Fibroblast of the conjunctiva (primary cell): Measurements from ENCODE around the gene SYT8.

Experiments
- DNase-seq: peaks from one replicate; pipeline ENCODE4 v3.0.0-alpha.2; 2010; ENCODE audit warnings: low read depth

SYT8 gene

DNA sequence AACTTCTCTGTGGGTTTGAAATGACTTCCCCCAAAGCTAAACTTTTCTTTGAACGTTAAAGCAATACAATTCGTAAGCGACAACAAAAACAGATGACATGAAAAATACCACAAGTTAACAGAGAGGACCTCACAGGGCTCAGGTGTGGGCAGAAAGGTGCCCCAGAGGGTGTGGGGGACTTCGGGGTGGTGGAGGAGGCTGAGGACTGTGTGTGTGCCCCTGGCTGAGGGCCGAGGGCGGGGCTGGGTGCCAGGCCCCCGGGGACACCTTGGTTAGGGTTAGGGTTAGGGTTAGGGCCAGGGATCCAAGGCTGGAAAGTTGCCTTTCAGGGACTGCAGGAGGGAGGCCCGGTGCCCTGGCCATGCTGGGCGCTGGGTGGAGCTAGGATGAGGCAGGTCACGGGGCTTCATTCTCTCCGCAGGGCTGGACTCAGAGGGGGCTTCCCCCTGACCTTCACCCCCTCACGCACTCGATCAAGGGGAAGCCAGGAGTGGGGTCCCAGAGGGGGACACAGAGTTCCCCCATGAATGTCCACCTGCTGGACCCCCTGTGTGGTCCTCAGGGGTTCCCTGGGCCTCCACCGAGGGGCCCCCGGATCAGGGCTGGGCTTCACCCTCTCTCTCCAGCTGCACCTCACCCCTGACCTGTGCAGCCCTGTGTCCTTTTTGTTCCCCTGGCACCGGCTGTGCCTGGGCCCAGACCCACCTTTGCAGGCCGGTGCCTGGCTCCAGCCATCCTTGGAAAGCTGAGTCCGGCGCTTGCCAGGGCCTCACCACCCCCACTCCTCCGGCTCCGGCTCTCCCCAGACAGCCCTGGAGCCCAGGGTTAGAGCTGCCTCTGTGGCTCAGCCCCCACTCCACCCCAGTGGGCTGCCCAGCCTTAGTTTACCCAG is 11.0 kb downstream of the SYT8 start:
- DNase-seq = no peak

- DNase-seq = no peak
Observed at GRCh38 chr11:1846453-1846932, 11.7 kb downstream of the SYT8 start.

GRCh38 chr11:1847006-1847735 is 12.4 kb downstream of the SYT8 start:
- DNase-seq = no peak

- DNase-seq = no peak
Observed at GRCh38 chr11:1847926-1848639, 13.3 kb downstream of the SYT8 start.

- DNase-seq = no peak
Observed at GRCh38 chr11:1848640-1849430, 14.0 kb downstream of the SYT8 start.

DNA sequence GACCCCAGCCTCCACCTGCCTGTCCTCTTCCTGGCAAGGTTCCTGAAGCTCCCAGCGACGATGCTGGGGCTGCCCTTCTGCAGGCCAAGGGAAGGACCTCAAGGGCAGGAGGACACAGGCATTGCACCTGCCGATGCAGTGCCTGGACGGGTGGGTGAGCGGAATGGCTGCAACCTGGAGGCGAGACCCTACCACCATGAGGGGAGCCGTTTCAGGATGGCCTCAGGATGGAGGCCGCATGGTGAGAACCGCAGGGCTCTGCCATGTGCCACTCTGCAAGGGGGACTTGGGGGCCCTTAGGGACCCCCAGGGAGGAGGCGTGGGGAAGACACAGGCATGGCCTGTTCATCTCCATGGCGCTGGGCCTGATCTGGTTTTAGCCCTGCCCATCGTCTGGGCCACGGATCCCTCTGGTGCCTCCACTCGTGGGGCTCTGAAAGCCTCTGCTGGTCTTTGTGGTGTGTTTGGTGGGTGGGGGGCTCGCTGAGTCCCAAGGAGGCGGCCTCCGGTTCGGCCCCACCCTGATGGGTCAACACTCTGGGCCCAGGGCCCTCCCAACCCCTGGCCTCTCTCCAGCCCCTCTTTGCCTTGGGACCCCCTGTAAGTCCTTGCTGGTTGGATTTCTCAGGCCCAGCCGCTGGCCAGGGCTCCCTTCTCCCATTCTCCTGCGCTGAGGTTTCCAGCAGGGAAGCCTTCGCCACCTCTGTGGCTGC is 16.8 kb downstream of the SYT8 start:
- DNase-seq = no peak

DNA sequence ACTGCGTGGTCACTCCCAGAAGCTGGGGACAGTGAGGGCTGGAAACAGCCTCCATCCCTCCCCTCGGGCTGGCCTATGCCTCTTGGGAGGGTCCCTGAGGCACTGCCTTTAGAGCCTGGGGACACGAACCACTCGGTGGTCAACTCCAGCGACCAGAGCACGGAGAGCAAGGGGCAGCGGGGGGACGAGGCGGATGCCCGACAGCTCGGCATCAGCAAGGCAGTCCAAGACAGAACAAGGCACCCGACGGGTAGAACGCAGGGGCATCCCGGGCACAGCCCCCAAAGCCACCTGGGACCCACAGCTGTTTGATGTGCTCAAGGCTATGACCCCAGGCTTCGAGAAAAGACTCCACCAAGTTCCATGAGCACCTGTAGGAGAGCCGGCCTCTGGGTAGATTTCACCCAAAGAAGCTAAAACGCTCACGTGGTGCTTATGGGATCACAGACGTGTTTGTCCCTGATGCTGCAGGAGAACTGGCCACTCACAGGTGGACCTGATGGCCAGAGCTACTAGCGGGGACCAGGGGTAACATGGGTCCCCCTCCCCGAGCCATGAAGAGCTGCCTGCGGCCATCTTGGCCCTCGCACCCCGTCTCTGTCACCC is 17.6 kb downstream of the SYT8 start:
- DNase-seq = no peak

- no peak for DNase-seq
Observed at GRCh38 chr11:1852877-1853276, 18.1 kb downstream of the SYT8 start, which contains the start of gene LSP1. Gene LSP1 (plus strand): TSS chr11:1853084. CDS start chr11:1853145, 61 bp downstream.

DNA sequence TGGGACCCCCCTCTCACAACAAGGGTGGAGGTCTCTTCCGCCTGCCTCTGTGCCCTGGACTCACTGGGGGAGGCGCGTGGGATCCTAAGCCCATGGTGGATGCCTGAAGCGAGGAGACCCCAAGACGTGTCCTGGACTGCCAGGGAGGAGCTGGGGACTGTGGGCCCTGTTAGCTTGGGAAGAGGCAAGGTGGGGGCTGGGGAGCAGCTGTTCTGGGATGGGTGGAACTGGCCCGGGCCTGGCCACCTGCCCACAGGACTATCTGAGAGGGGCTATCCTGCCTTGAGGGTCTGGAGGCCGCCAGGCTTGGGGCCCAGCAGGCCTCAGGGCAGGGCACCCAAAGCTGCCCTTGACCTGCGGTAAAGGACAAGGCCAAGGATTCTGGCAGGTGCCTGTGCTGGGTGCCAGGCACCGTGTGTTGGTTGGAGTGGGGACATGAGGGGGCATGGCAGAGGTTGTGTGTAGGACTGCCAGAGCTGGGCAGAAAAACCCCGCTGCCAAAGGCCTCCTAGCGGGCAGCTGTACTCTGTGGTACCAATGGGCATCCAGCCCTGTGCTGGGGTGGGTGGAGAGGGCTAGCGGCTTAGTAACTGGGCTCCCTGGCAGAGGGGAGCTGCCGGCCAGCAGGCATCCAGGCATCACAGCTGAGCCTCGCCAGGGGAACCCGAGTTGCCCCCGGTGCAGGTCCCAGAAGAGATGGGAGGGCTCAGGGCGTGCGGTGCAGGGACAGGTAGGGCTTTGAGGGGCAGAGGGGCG is 18.8 kb downstream of the SYT8 start:
- DNase-seq = no peak

- no peak for DNase-seq
Observed at GRCh38 chr11:1854132-1854948, 19.6 kb downstream of the SYT8 start.

- DNase-seq = no peak
Observed at GRCh38 chr11:1854949-1855885, 20.4 kb downstream of the SYT8 start.

- no peak for DNase-seq
Observed at GRCh38 chr11:1855886-1856265, 21.1 kb downstream of the SYT8 start.

DNA sequence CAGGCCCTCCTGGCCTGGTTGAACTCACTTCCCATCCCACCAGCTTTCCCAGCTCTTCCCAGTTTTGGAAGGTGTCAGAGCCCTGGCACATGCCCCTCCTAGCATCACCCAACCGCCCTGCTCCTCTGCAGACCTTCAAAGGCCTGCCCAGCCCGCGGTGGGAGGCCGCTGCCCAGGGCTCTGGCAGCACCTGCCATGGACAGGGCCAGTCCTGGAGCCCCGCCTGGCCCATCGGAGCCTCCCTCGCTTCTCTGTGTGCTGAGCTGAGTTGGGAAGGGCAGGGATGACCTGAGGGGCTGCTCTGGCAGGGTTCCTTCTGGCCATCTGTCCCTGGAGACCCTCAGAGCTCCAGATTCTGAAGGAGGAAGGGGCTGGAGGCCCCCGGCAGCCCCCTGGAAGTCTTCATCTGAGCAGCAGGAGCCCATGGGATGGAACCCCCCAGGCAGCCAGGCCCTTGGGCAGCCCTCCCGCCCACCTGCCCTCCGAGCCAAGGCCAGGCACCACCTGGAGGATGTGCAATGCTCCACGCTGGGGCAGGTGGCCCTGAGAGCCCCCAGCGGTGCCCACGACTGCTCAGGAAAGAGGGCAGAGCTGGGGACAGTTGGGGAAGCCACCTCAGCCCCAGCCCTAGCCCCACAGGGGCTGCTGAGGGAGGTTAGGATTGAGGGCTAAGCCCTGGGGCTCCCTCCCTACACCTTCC is 21.7 kb downstream of the SYT8 start:
- DNase-seq = no peak

DNA sequence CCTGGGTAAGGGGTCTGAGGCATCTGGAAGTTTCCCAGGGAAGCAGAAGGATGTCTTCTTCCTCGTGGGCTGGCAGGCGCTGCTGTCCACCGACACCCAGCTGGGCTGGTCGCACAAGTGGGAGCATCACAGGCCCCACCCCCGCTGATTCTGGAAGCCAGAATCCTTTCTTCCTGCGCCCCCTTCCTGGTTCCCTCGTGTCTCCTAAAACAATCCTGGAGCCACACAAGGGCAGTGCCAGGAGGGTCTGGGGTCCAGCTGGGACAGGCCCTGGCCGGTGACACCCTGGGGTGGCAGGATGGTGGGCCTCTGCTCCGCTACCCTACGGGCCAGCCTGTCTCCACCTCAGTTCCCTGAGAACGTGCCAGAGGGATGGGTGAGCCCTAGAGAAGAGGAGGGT is 22.3 kb downstream of the SYT8 start:
- no peak for DNase-seq

DNA sequence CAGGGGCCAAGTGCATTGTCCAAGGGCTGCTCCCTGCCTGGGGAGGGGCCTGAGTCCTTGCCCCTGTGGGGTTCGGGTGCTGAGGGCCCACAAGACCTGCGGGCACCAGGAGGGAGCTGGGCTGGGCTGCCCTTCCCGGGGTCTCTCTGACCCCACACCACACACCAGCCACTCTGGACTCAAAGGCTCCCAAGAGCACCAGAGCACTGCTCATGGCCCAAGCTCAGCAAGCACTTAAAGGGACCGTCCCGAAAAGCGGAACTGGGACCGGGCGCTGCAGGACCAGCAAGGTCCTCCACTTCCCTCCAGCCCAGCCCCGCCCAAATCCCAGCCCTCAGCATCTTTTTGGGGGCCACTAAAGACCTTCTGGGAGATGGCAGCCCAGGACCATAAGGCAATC is 23.4 kb downstream of the SYT8 start:
- DNase-seq = no peak

- DNase-seq = no peak
Observed at GRCh38 chr11:1858576-1858975, 23.8 kb downstream of the SYT8 start.

DNA sequence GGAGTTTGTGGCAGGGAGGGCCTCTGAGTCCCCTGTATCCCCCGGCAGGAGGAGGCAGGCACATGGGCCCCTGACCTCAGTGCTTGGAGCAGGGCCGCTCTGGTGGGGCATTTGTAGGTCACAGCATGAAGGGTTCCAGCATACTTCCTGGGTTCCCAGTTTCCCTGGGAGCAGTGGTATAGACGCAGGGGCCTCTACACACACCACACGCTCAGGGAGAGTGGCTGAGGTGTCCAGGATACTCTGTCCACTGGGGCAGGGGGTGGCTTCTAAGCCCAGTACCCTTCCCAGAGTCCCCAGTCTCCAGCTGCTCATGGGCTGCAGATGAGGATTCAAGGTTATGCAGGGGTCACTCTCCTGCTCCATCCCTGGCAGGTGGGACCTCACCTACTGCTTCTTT is 24.2 kb downstream of the SYT8 start:
- no peak for DNase-seq
